ENCODE data around the gene GPR37L1.
"Not testable (repeated sequence)": the region's sequence is repeated elsewhere in the genome, so short reads cannot be mapped to it uniquely, and the experiment has no call there.

Gene GPR37L1

DNA sequence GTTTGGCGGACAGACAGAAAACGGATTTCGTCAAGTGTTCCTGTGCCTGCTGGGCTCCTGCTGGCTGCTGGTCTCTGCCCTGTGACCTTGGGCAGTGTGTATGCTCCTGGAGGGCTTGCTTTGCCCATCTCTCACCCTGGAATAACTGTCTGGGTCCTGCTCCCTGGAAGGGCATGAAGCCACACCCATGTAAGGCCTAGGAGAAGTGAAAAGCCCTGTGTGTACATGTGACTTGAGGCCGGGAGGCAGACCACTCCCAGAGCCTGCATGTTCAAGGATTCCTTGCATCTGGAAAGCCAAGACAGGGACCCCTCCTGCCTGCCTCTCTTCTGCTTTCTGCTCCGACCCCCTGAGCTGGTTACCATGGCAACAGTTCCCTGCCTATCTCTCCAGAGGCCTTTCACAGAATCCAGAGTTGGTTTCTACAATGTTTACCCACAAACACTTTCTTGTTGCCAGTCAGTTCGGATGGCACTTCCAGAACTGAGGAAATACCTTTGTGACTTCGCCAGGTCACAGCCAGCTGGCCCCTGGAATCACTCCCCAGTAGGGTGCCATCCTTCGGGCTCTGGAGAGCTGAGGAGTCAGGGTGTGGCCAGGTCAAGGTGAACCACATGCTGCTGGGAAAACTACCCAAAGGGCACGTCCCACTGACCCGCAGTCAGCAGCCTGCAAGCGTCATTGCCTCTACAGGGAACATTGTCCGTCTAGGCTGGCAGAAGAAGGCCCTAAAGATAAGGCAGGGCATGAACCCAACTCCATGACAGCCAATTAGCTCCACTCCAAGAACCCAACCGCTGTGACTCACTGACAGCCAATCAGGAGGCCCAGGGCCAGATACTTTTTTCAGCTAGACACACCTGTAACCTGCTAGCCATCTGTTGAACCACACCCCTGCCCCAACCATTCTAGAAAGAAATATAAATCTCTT is 14.7 kb upstream of the GPR37L1 start:
- DNase-seq (ENCODE audit: low read depth), result no peak

DNA sequence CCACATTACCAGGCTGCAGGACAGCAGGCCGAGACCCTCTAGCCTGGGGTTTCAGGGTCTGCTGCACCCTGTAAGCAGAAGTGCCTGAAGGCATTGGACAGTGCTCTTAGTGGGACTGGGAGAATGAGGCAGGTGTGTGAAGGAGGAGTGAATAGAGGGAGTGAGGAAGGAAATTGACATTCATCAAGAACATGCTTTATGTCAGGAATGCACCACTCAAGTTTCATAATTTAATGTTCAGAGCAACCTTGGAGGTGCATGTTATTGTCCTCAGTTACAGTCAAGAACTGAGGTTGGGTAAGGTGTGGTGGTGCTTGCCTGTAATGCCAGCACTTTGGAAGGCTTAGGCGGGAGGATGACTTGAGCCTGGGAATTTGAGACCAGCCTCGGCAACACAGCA is 11.7 kb upstream of the GPR37L1 start:
- no peak for DNase-seq (ENCODE audit: low read depth)

DNA sequence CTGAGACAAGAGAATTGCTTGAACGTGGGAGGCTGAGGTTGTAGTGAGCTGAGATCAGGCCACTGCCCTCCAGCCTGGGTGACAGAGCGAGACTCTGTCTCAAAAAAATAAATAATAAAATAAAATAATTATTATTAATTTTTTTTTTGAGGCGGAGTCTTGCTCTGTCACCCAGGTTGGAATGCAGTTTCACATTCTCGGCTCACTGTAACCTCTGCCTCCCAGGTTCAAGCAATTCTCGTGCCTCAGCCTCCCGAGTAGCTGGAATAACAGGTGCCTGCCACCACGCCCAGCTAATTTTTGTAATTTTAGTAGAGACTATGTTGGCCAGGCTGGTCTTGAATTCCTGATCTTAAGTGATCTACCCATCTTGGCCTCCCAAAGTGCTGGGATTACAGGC is 11.1 kb upstream of the GPR37L1 start:
- DNase-seq (ENCODE audit: low read depth), result not testable (repeated sequence)

DNA sequence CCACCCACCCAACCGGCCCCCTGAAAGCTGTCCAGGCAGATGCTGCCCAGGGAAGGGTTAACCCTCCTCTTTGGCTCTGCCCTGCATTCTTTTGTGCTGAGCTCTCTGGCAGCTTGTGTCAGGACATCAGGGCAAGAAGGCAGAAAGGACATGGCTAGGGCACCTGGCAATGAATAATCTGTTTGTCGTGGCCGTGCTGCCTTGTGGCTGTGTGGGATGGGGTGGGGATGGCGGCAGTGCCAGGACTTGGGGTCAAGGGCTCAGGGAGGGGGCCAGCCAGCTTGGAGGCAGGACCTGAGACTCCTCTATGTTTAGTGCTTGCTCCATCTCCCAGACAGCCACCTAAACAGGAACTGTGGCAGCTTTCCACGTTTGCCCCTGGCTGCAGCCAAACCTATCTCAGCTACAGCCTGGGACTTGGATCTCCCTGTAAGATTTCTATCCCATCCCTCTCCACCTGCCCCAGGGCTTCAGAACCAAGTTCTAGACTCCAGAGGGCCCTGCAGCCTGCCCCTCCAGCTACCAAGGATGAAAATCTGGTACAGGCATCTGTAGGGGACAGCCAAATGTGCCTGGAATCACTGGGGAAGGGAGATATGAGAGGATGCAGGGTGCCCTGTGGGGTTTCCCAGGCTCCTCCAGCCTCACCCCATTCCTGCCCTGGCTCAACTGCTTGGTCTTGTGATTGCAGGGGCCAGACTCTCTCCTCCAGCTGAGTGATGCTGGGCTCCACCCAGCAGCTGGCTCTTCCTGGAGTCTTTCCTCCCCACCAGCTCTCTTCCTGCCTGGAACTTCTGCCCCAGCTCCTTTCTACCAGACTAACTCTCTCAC is 9.6 kb upstream of the GPR37L1 start:
- no peak for DNase-seq (ENCODE audit: low read depth)

DNA sequence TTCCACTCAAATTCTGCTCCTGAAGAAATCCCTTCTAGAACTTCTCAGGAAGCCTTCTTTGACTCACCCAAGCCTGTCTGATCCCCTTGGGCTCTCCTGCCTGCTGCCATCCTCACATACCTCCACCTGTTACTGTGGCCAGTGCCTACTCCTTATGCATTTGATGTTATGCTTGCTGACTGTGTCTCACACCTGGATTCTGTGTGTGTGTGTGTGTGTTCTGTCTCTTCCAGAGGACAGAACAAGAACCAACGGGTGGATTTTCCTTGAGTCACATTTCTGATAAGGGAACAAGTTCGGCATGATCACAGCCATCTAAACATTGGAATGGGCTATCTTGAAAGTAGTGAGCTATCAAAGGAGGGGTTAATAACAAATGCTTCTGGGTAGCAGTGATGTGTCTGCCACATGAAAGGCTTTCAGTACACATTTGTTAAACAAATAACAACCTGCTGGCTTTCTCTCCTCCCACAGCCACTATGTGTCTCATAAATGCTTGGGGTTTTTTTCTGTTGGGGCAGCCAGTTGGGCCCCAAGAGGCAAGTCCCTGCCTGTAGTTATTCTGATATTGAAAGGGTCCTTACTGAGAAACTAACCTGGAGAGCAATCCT is 8.9 kb upstream of the GPR37L1 start:
- DNase-seq (ENCODE audit: low read depth), result no peak

DNA sequence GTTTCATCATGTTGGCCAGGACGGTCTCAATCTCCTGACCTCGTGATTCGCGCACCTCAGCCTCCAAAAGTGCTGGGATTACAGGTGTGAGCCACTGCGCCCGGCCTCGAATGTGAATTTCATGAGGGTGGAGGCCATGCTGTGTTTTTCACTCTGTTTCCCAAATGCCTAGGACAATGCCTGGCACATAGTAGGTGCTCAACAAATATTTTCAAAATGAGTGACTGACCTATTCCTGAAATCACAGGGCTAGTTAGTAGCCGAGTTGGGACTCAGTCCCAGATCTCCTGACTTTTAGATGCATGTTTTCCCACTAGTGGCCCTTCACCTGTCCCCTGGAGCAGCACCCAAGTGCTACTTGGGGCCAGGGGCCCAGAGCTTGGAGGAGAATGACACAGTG is 6.4 kb upstream of the GPR37L1 start:
- no peak for DNase-seq (ENCODE audit: low read depth)

GRCh38 chr1:202117898-202118371 is 4.8 kb upstream of the GPR37L1 start:
- DNase-seq (ENCODE audit: low read depth), result no peak

DNA sequence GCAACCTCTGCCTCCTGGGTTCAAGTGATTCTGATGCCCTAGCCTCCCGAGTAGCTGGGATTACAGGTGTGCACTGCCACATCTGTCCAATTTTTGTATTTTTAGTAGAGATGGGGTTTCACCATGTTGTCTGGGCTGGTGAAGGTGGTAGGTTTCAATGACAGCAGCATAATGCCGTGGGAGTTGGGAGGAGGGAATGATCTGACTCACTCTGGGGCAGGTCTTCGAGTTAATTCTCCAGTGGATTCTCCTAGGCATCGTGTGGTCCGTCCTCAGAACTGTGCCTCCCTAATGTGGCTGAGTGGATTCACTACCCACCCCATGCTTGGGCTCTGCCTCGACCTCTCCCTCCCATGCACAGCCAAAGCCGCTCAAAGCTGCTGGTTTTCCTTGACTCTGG is 1.7 kb upstream of the GPR37L1 start:
- DNase-seq (ENCODE audit: low read depth), result no peak

- no peak for DNase-seq (ENCODE audit: low read depth)
Observed at GRCh38 chr1:202123336-202123813, 658 bp downstream of the GPR37L1 start.

DNA sequence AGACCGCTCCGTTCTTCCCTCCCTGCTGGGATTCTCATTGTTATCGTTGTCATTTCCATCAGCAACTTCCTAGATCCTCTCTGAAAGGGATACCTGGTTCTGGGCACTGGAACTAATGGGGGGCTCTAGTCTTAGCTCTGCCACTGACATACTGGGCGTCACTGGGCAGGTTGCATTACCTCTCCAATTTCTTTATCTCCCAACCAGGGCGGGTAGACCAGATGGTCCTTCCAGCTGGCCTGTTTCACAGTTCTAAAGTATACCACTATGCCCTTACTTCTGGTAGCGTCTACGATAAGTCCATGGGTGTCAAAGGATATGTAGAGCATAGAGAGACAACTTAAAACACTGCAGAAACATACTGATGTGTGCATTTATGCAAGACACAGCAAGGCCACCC is 1.4 kb downstream of the GPR37L1 start:
- no peak for DNase-seq (ENCODE audit: low read depth)

- DNase-seq (ENCODE audit: low read depth), result no peak
Observed at GRCh38 chr1:202125611-202126010, 2.9 kb downstream of the GPR37L1 start.

- no peak for DNase-seq (ENCODE audit: low read depth)
Observed at GRCh38 chr1:202126426-202126825, 3.7 kb downstream of the GPR37L1 start.

GRCh38 chr1:202127061-202127460 is 4.3 kb downstream of the GPR37L1 start:
- no peak for DNase-seq (ENCODE audit: low read depth)

DNA sequence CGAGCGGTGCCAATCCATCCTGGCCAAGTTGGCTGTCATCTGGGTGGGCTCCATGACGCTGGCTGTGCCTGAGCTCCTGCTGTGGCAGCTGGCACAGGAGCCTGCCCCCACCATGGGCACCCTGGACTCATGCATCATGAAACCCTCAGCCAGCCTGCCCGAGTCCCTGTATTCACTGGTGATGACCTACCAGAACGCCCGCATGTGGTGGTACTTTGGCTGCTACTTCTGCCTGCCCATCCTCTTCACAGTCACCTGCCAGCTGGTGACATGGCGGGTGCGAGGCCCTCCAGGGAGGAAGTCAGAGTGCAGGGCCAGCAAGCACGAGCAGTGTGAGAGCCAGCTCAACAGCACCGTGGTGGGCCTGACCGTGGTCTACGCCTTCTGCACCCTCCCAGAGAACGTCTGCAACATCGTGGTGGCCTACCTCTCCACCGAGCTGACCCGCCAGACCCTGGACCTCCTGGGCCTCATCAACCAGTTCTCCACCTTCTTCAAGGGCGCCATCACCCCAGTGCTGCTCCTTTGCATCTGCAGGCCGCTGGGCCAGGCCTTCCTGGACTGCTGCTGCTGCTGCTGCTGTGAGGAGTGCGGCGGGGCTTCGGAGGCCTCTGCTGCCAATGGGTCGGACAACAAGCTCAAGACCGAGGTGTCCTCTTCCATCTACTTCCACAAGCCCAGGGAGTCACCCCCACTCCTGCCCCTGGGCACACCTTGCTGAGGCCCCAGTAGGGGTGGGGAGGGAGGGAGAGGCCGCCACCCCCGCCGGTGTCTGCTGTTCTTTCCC is 5.3 kb downstream of the GPR37L1 start:
- no peak for DNase-seq (ENCODE audit: low read depth)

DNA sequence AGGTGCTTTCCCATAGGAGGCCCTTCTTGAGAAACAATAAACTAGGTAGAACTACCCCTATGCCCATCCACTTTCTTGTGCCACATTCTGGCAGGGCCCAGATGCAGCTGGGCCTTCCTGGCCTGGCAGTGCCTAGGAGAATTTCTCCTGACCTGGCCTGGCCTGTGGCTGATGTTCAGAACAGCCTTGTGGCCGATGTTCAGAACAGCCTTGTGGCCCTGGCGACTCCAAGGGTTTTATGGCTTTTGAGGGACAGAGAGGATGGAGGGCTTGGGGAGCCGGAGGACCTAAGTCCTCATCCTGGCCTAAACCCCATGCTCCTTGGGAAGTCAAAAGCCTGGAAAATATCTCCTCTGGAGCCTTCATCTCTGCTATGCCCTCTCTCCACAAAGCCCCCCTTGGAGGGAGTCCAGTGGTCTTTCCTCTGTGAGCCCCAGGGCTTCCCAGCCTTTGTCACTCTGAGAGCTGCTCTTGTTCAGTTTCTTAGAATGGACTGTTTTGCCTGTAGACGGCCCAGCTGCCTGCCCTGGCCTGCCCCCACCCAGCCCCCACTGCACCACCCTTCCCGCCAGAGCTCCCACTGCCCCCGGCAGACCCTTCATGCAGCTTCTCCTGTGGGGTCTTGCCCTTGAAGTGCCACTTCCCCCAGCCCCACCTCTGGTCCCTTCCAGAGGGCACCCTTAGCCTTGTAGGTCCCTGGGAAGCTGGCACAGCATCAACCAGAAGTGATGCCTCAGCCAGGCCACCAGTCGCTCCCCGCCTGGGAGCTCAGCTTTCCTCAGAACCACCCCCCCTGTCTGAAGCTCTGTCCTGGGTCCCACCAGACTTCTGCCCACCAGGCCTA is 7.0 kb downstream of the GPR37L1 start:
- DNase-seq (ENCODE audit: low read depth), result no peak

DNA sequence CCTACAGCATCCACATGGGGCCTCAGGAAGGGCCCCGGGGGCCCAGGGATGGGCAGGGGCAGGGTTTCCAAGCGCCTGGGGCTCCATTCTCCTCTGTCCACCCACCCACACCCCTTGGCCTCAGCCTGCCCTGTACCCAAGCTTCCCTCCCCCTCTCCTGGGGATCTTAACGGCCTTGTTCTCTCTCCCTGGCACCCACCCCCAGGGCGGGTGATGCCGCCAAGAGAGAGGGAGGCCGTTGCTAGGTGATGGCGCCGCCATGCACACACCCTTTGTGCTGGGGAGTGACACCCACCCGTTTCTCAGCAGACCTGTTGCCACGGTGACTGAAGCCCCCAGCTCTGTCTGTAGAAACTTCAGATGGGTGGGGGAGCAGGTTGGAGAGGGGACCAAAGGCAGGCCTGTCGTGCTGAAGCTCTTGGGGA is 7.6 kb downstream of the GPR37L1 start:
- DNase-seq (ENCODE audit: low read depth), result no peak

GRCh38 chr1:202130816-202131522 is 8.3 kb downstream of the GPR37L1 start:
- no peak for DNase-seq (ENCODE audit: low read depth)

- no peak for DNase-seq (ENCODE audit: low read depth)
Observed at GRCh38 chr1:202131956-202132821, 9.5 kb downstream of the GPR37L1 start.

- no peak for DNase-seq (ENCODE audit: low read depth)
Observed at GRCh38 chr1:202133001-202133400, 10.3 kb downstream of the GPR37L1 start.

Measured in activated T-cell treated with anti-CD3 and anti-CD28 coated beads for 24 hours (primary cell).